GM19193 (cell line): ENCODE measurements around the gene CD93.

ENCODE experiments used
- POLR2A ChIP-seq: IDR thresholded peaks from 4 replicates; pipeline ENCODE4 v1.6.1; 2011; ENCODE audit not compliant: insufficient read depth, insufficient read length; ENCODE audit errors: extremely low read depth

The CD93 gene

GRCh38 chr20:23083553-23084220 is 2.4 kb downstream of the CD93 start:
- TF ChIP-seq POLR2A, result no peak

GRCh38 chr20:23082846-23083552 is 3.1 kb downstream of the CD93 start:
- TF ChIP-seq POLR2A, result no peak

GRCh38 chr20:23081263-23081819 is 4.8 kb downstream of the CD93 start:
- no peak for TF ChIP-seq POLR2A

GRCh38 chr20:23080521-23080920 is 5.6 kb downstream of the CD93 start:
- TF ChIP-seq POLR2A, result no peak

- TF ChIP-seq POLR2A, result no peak
These were observed 6.2 kb downstream of the CD93 start for GRCh38 chr20:23079926-23080325.

- no peak for TF ChIP-seq POLR2A
These were observed 7.1 kb downstream of the CD93 start for GRCh38 chr20:23079016-23079351.

- no peak for TF ChIP-seq POLR2A
These were observed 7.6 kb downstream of the CD93 start for GRCh38 chr20:23078351-23079015.

- TF ChIP-seq POLR2A, result no peak
These were observed 8.8 kb downstream of the CD93 start for GRCh38 chr20:23077277-23077676.

- no peak for TF ChIP-seq POLR2A
These were observed 12.1 kb downstream of the CD93 start for GRCh38 chr20:23074052-23074451.

GRCh38 chr20:23072892-23073586 is 13.1 kb downstream of the CD93 start:
- no peak for TF ChIP-seq POLR2A

GRCh38 chr20:23071996-23072395 is 14.1 kb downstream of the CD93 start:
- TF ChIP-seq POLR2A, result no peak

GRCh38 chr20:23071398-23071797 is 14.7 kb downstream of the CD93 start:
- no peak for TF ChIP-seq POLR2A

GRCh38 chr20:23069108-23069507 is 17.0 kb downstream of the CD93 start:
- no peak for TF ChIP-seq POLR2A

- TF ChIP-seq POLR2A, result no peak
These were observed 17.8 kb downstream of the CD93 start for GRCh38 chr20:23068283-23068682.

- no peak for TF ChIP-seq POLR2A
These were observed 19.4 kb downstream of the CD93 start for GRCh38 chr20:23066772-23067171.

- no peak for TF ChIP-seq POLR2A
These were observed 20.6 kb downstream of the CD93 start for GRCh38 chr20:23065266-23066201.
